Skeletal muscle tissue (tissue), 5 donors: ENCODE measurements around the gene POLR1A. TPM values are rescaled to one million over a fixed set of nuclear protein-coding genes. Genes with fewer than 3 reads are reported as not detected.
A peak's percentile ranks its signal among the peaks of the same experiment; 100 is the strongest.

Source experiments
- H3K27ac ChIP-seq: one replicate; pipeline ENCODE4 v1.7.0; 2013; ENCODE audit warnings: mild to moderate bottlenecking, low read depth, low read length, inconsistent platforms
- H3K27me3 ChIP-seq, 3 donors: one replicate each; pipeline ENCODE4 v1.7.0; 2013; ENCODE audit warnings: low read length in 3 of 3; ENCODE audit not compliant: control insufficient read depth in 3 of 3, insufficient read depth in 3 of 3
- H3K36me3 ChIP-seq, 3 donors: one replicate each; pipeline ENCODE4 v1.7.0; 2013; ENCODE audit warnings: low read length in 3 of 3; ENCODE audit not compliant: control insufficient read depth in 3 of 3, insufficient read depth in 3 of 3
- H3K4me1 ChIP-seq, 3 donors: one replicate each; pipeline ENCODE4 v1.7.0; 2013; ENCODE audit warnings: low read length in 3 of 3, mild to moderate bottlenecking in 3 of 3; ENCODE audit not compliant: control insufficient read depth in 3 of 3, insufficient read depth in 3 of 3
- H3K4me3 ChIP-seq, 3 donors: one replicate each; pipeline ENCODE4 v1.7.0; 2013; ENCODE audit warnings: low read length in 3 of 3
- H3K9ac ChIP-seq, 3 donors: one replicate each; pipeline ENCODE4 v1.7.0; 2013; ENCODE audit warnings: low read length in 3 of 3, mild to moderate bottlenecking in 3 of 3, moderate library complexity in 2 of 3, low read depth in 1 of 3
- H3K9me3 ChIP-seq, 3 donors: one replicate each; pipeline ENCODE4 v1.7.0; 2013; ENCODE audit warnings: low read length in 3 of 3; ENCODE audit not compliant: control insufficient read depth in 3 of 3
- small RNA-seq: library from RNA; depleted of rRNA; stranded (forward); fragments of <200 nt; gene quantifications from one replicate; pipeline ENCODE3, GENCODE V24; 2014
- total RNA-seq: library from RNA; depleted of rRNA; stranded (reverse); fragments of >200 nt; gene quantifications from one replicate; pipeline ENCODE4 v1.2.3, GENCODE V29; 2014
- donor health status: Osteomylitis.

POLR1A gene
- total RNA-seq, 1 donor from 2014 or later = 13.6 TPM

GRCh38 chr2:85976106-85976920, 129.4 kb downstream of the POLR1A start:
- no peaks in the 10 kb centered on the region for H3K36me3 ChIP-seq
- H3K27ac ChIP-seq = no peak overlapping the region
- H3K4me3 ChIP-seq = no peak overlapping the region
- H3K9ac ChIP-seq = no peak overlapping the region
- H3K27me3 ChIP-seq = no peaks in the 10 kb centered on the region
- no peaks in the 10 kb centered on the region for H3K9me3 ChIP-seq
- H3K4me1 ChIP-seq = peaks cover 0 to 9% (median 7%) of the 10 kb centered on the region in 3 donors

- no peaks in the 10 kb centered on the region for H3K36me3 ChIP-seq
- no peak overlapping the region for H3K27ac ChIP-seq
These were observed 130.1 kb downstream of the POLR1A start for GRCh38 chr2:85975581-85975980.

GRCh38 chr2:85974390-85974789, 131.3 kb downstream of the POLR1A start:
- no peak overlapping the region for H3K4me3 ChIP-seq
- H3K36me3 ChIP-seq = no peaks in the 10 kb centered on the region
- H3K27ac ChIP-seq = no peak overlapping the region
- H3K9ac ChIP-seq = no peak overlapping the region
- H3K27me3 ChIP-seq = no peaks in the 10 kb centered on the region
- no peaks in the 10 kb centered on the region for H3K9me3 ChIP-seq
- peaks cover 0 to 9% (median 5%) of the 10 kb centered on the region in 3 donors for H3K4me1 ChIP-seq

More at GRCh38 chr2:85975581-85975980, 130.1 kb downstream of the POLR1A start:
- Histone ChIP-seq H3K4me3 (no peak overlapping the region), H3K9me3 (no peaks in the 10 kb centered on the region), H3K9ac (no peak overlapping the region), H3K4me1 (peaks cover 0 to 9% (median 7%) of the 10 kb centered on the region in 3 donors), H3K27me3 (no peaks in the 10 kb centered on the region)

- no peak overlapping the region for H3K9ac ChIP-seq
- H3K27me3 ChIP-seq = no peaks in the 10 kb centered on the region
- no peaks in the 10 kb centered on the region for H3K9me3 ChIP-seq
- peaks cover 0 to 3% (median 2%) of the 10 kb centered on the region in 3 donors for H3K4me1 ChIP-seq
- no peak overlapping the region for H3K27ac ChIP-seq
- H3K36me3 ChIP-seq = no peaks in the 10 kb centered on the region
- H3K4me3 ChIP-seq = no peak overlapping the region
These were observed 133.3 kb downstream of the POLR1A start for GRCh38 chr2:85972355-85972754.

GRCh38 chr2:85971366-85971765, 134.3 kb downstream of the POLR1A start:
- Histone ChIP-seq H3K9me3 (no peaks in the 10 kb centered on the region), H3K27ac (no peak overlapping the region), H3K4me3 (no peak overlapping the region), H3K9ac (no peak overlapping the region), H3K27me3 (no peaks in the 10 kb centered on the region), H3K4me1 (peaks cover 0 to 3% (median 2%) of the 10 kb centered on the region in 3 donors), H3K36me3 (no peaks in the 10 kb centered on the region)

Small RNAs within 50 kb of the gene (small RNA-seq; reads per million reads assigned to genes)
- gene SNORD94 = 756 reads per million, percentile 98 among the genes with 10 or more reads in this experiment

Other genes with a start within 250 kb of the POLR1A start
- 24.5 TPM for gene ST3GAL5, start 216.9 kb downstream of the POLR1A start, total RNA-seq
- 87.2 TPM for gene PTCD3, start 349 bp upstream of the POLR1A start, total RNA-seq
- 43.8 TPM for gene IMMT, start 89.6 kb upstream of the POLR1A start, total RNA-seq
- 20.9 TPM for gene MRPL35, start 93.6 kb upstream of the POLR1A start, total RNA-seq
- 24.0 TPM for gene REEP1, start 231.7 kb upstream of the POLR1A start, total RNA-seq